Kasumi-1 (cell line): Measurements from ENCODE around the gene HGFAC.

Experiments used
- DNase-seq, 2 experiments: peaks; one replicate each; lab custom pipeline; 2025; lab: John Stamatoyannopoulos, UW

The HGFAC gene

DNA sequence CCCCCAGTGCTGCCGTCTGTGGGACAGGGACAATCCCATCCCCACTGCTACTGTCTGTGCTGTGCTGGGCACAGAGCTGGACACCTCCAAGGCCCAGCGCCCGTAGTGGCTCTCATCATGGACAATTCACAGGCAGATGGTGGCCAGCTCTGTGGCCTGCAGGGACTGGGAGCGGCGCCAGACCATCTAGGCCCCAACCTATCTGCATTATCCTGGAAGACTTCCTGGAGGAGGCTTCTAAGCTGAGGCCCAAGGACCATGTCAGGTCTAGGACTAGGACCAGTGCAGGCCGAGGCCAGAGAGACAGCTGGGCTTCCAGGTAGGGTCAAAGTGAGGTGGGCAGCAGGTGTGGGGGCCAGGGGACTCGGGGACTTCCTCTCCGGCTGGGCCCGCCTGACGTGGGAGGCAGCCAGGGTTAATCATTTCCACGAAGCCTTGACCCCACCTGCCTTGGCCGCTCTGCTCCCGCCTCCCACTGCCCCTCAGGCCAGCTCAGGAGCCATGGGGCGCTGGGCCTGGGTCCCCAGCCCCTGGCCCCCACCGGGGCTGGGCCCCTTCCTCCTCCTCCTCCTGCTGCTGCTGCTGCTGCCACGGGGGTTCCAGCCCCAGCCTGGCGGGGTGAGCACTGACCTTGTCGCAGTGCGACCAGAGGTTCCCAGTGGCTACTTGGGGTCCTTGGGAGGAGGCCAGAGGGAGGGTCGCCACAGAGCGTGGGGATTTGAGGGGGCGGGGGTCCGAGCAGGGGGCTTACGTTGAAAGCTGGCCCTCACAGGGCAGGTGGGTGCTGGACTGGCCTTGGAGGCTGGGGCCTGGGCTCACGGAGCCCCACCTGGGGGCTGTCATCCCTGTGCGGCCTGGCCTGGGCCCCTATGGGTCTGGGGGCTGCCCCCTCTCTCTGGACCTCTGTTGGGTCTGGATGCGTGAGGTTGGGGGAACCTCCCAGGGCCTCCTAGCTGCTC lies at the start of gene HGFAC:
TSS of gene HGFAC (plus strand) at position 468 of the 959 bp plus-strand sequence. CDS start at position 502, 34 bp downstream.
- DNase-seq = no peak

DNA sequence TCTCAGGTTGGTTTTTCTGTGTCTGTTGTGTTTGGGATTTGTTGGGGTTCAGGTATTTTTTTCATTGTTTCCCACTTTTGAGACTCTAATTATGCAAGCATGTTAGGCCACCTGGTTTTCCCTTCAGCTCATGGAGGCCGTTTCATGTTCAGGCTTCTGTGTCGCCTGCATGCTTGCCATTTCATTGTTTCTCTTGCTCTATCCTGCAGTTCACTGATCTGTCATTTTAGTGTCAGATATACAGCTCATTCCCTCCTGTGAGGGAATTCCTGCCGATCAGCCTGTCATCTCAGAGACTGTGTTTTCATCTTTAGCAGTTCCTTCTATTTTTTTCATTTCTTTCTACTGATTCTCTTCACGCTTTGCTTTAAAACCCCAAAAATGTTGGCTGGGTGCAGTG lies 49.4 kb upstream of the HGFAC start:
- no peak for DNase-seq

DNA sequence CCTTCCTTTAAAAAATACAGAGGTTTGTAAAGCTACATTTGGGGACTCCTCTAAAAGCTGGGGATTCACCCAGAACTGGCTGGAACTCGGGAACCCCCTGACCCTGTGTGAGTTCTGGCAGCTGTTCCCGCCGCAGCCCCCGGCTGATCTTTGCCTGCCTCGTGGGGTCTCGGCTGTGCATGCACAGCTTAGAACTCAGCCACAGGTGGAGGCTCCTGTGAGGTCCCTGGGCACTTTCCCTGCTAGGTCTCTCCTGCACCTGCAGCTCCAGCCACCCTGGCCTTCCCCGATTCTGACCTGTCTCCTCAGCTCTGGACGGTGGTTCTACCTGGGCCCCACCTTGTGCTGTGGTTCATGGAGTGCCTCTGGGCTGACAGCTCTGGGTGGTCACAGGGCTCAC lies 48.6 kb upstream of the HGFAC start:
- DNase-seq = no peak

DNA sequence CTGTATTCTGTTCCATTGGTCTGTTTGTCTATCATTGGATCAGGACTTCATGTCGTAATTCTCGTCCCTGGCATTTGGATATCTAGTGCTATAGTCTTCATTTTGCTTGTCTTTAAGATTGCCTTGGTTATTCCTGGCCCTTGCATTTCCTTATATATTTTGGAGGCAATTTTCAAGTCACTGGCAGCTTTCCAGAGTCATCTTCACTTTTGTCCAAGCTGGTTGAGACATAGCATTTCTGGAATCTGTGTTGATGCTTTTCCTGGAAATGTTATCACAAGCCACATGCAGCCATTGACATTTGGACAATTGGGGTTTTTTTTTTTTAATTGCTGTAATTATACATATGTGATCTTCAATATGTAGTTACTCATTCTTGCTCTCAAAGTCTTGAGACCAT lies 45.2 kb upstream of the HGFAC start:
- DNase-seq = no peak

DNA sequence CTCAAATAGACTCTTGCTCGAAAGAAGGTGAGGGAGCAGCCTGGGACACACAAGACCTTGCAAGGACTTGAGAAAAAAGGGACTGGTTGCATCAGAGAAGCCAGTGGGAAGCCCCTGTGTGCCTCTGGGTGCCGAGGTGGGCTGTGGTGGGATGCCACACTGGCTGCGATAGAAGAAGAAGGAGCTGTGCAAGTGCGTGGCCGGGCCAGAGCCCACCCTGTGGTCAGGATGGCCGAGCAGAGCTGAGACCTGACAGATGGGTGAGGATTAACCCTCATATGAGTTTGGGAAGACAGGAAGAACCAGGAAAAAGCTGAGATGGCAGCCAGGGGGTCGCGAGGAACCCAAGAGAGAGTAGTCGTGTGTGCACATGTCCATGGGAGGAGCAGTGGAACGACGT lies 44.6 kb upstream of the HGFAC start:
- no peak for DNase-seq

DNA sequence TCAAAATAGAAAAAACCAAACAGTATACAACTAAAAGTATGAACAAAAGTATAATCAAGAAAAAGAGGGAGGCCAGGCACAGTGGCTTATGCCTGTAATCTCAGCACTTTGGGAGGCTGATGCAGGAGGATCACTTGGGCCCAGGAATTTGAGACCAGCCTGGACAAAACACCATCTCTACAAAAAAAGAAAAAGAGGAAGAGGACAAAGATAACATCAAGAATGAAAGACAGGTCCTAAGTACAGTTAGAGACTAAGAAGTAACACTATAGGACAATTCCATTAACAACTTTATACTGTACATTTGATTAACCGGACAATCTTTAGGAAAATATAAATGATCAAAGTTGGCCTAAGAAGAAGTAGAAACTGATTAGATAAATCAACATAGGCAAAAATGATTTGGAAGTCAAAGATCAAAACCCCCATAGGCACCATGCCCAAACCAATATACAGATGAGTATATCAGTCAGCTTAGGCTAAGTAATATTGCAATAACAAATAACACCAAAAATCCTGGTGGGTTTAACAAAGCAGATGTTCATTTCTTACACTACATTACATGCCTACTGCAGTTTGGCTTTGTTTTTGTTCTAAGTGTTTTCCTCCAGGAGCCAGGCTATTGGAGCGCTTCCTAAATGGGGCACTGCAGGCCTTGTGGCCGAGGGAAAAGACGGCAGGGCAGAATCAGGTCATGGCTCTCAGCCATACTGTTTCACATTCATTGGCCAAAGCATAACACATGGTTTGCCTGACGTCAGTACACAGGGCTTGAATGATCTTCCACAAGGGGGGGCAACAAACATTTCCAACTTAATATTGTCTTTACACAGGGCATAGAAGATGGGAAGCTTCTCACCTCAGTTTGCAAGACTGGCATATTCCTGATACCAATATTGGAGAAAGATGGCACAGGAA lies 42.2 kb upstream of the HGFAC start:
- peak; percentile 13 to 18 for DNase-seq

DNA sequence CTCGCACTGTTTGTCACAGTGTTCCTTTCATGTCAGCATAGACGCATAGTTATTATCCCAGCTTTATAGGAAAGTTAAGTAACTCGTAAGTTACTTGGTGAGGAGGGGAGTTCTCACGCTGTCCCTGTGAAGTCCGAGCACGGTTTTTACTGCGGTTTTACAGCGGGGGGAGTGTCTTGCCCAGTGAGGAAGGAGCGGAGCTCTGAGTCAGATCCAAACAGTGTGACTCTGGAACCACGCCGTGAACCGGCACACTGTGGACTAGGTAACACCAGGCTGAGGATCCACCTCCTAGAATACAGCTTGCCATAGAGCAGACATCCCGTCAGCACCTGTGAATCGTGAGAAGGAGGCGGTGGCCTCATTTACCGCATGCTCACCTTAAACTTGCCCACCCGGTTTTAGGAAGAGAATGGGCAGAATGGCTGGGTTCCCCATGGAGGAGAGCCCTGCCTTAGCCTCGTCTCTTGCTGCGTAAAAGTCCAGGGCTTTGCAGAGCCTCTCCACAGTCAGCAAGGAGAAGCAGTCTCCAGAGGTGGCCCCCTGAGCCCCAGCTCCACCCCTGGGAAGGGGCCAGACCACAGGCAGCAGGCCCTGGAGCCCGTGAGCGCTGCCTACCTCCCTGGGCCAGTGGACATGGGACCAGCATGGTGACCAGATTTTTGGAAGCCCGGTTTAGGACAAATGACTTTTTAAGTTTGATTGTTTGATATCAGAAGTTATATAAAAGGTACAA lies 40.2 kb upstream of the HGFAC start:
- DNase-seq = no peak

DNA sequence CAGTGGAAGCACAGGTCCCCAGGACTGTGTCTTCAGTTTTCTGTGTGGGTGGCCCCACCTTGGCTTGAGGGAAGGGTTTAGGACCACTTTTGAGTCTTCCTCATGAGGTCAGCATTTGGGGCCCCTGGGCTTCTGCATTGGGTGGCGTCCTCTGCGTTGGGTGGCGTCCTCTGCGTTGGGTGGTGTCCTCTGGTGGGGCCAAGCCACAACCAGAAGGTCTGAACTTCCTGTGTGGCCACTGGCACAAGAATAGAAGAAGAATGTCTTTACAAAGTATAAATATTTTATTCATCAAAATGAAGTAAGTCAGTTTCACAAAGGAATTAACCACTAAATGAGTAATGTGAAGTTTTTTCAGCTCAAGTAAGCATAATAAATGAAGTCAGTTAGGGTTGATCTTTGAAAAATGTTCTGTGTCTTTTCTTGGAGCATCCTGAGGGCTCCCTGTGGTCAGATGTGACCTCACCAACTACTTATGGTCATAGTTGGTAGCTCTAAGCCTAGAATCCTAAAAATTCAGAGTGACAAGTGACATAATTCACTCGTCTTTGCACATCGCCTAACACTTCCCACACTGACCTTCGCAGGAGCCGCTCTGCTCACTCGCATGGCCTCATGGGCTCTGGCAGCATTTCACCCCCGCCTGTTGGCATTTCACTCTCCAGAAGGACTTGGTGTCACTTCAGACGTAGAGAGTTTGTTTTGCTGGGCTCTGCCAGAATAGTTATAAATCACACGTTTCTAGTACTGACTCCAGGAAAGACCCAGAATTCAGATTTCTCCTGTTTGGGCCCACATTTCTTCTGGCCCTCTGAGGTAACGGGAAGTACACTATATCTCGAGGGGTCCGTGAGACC lies 39.0 kb upstream of the HGFAC start:
- no peak for DNase-seq

DNA sequence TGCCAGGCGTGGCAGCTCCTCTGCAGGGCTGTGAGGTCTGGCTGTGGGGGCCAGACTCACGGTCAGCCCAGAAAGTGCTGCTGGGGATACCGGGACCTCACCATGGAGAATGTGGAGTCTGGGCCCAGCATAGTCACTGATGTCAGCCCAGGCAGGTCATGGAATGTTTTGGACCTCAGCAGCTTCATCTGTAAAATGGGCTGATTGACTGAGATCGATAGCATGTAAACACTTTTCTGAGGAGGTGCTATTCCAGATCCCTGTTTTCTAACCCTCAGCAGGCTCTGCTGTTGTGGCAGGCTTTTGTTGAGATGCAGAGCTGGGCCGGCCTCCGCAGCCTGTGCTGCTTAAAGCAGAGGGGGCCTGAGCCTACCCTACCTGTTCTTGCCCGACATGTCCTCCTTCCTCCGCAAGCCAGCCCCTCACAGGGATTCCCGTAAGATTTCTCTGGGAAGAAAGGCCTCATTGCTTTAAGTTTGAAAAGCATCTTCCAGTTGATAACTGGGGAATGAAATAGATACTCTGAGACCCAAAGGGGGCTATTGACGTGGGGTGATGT lies 38.3 kb upstream of the HGFAC start:
- no peak for DNase-seq

DNA sequence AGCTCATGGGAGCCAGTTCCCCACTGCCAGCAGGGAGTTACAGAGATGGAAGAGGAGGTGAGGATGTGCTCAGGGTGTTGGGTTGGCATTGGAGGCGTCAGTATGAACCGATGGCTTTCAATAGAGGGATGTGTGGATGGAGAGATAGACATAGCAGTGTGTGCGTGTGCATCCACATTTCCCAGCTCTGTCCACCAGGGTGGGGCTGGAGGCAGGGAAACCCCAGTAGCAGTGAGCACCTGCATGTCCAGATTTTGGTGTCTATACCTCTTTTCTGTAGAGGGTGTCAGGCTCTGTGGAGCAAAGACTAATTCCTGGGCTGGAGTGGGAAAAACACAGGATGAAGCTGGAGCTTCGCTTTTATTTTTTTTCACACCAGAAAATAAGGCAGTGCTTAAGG lies 37.2 kb upstream of the HGFAC start:
- no peak for DNase-seq

DNA sequence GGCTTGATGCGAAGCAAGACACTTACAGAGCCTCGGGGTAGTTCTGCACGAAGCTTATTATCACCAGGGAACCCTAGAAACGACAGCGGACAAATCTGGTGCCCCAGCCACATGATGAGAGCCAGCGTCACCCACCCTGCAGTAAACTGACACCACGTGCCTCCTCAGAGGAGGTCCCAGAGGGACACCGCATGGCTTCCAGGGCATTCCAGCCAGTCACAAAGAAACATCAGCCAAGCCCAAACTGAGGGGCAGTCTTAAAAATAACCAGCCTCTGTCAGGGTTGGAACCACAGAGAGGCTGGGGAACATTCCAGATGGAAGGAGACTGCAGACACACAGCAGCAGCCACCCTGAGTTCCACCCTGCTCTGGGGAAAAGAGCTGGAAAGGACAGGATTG lies 36.6 kb upstream of the HGFAC start:
- no peak for DNase-seq

DNA sequence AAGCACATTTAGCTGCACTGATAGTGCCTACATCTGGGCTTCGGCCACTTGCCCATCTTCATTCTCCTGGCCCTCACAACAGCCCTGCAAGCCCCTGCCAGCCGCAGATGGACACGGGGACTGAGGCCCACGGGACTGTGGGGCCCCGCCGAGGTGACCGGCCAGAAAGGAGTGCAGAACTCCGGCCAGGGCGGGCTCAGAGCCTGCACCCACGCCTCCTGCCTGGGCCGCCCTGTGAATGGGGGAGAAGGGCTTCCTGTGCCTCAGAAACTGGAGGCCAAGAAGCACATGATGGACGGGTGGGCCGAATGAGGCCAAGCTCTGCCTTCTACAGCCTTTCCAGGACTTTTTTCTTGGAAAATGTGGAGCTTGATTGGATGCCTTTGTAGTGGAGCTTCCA lies 35.7 kb upstream of the HGFAC start:
- DNase-seq = no peak

DNA sequence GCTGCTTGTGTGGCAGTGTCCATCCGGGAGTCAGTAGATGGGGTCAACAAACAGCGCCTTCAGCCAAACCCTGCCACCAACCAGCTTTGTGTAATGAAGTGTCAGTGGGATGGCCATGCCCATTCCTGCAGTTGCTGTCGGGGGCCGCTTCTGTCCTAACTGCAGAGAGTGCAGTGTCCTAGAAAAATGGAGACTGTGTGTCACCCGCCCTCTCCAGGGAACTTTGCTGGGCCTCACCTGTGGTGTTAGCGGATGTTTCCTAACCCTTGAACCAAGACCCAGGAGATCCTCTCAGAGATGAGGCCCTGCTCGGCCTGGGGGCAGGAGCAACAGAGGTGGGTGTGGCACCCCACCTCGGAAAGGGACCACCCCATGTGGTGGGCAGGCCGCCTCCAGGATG lies 35.3 kb upstream of the HGFAC start:
- DNase-seq = no peak

DNA sequence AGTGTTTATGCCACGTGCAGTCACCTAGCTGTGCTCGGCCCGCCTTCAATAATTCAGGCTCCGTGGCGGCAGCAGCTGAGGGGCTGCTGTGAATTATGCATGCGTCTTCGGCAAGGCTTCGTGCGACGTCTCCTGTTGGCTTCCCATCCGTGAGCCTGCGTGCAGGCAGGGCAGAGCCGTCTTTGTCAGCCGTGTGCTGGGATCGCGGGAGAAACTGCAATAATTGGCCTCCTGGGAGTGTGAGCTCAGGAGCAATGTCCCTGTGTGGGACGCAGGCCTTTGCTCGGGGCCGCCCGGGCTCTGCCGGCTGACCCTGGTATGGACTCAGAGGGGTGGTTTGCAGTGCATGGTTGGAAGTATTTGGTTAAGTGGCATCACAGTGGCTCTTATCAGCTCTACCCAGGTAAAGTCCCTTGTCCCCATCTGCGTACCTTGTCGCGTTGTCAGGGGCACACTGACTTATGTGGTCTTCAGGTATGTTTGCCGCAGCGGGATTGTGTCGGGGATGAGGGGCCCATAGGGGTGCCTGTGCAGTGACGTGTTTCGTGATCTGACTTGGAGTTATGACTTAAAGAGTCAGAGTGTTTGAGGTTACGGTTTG lies 34.5 kb upstream of the HGFAC start:
- no peak for DNase-seq

DNA sequence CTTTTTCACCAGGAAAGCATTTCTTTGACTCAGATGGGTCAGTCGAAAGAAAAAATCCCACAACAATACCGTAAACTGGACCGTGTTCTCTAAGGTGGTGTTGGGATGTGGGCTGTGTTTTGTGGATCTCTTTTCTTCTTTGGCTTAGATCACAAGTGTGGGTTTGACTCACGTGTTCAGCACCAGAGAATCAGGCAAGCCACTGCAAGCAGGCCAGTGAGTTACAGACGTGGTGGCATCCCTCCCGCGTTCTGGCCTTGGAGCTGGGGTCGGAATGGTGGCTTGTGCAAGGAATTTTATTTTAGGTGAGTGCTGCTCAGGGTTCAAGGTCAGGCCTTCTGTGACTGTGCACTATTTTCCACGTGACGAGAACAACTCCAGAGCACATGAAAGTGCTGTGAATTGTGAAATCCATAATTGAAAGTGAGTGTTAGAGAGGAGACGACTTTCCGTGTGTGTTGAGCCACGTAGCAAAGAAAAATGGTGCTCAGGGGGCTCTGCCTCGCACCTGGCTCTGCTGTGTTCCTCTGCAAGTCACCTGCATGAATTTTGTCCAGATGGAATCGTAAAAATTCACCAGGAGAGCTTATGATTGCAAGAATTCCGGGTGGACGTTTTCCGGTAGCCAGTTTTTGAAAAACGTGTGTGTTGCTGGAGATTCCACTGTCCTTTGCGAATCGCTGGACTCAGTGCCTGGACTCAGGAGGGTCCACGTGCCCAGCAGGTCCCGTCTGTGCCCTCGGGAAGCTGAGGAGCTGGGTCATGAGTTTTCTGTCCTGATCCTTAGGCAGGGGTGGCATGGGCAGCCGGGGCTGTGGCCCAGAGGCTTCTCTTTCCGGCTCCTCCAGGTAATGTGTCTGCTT lies 33.6 kb upstream of the HGFAC start:
- DNase-seq = no peak

DNA sequence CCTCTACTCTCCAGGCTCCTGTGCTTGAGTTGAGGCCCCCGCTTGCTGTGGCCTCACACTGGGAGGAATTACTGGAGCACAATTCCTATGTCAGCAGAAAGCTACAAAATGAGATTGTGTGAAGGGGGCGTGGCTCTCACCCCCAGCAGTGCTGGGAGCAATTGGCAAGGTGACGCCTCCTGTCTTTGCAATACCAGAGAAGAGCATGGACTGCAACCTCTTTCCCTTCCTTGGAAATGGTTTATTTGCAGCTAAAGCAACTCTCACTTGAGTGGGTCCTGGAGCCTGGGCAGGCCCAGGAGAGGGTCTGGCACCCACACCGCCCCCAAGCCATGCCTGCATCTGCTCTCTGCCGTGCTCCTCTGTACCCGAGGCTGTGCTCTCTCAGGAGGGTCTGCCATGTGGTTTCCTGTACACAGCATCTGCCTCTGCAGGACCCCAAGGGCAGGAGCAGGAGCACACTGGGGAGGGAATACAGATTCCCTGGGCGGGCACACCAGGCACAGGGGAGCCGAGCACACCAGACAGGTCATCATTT lies 32.9 kb upstream of the HGFAC start:
- no peak for DNase-seq

DNA sequence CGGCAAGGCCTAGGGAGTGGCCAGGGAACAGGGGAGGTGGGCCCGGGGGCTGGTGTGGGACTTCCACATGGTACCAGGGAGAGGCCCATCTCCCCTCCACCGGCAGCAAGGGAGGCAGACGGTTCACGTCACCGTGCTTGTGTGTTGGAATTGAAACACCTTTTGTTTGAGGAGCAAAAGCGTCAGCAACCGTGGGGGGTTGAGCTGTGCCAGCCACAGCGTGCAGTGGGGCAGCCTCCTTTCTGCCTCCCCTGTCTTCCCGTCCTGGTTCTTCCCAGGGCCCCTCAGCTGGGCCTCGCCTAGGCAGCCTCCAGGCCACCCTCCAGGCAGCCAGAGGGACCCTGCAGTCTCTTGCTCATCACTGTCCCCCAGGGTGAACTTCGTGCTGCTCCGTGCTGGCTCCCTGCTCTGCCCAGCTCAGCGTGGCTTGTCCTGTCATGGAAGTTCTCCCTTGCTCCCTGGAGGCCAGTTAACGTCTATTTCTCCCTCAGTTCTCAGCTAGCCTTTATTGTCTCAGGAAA lies 32.1 kb upstream of the HGFAC start:
- no peak for DNase-seq

DNA sequence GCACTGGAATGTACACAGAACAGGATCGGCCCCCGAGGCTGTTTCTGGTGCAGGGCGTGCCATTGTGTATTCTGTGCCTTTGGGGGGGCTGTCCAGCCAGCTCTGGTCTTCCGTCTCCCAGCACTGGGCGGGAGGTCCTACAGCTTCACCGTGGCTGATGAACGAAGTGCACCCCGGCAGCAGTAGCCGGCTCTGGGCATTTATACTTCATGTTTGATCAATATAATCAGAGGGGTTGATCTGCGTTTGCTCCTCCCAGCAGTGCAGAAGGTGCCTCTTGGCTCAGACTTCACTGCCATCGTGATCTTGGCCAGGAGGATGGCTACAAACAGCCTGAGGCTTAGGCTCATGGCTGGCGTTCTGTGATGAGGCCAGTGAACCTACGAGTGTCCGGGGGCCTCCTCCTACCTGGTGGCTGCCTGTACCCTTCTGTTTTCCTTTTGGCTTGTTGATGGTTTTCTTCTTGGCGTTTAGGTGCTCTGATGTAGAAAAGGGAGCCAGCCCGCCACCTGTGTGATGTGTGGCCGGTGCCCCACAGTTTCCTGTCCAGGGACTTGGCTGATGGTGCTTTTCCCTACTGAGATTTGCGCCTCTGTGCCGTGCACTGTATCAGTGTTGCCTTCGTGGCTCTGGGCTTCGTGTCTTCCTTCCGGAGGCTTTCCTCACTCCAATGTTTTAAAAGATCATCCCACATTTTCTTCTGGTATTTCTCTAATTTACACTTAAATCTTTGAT lies 31.2 kb upstream of the HGFAC start:
- no peak for DNase-seq
